NCI-H226 (cell line): ENCODE results near the gene CXCL16.
A peak's percentile ranks its signal among the peaks of the same experiment; 100 is the strongest.

ENCODE experiments used
- DNase-seq: peaks from one replicate; pipeline ENCODE4 v3.0.0-alpha.2; 2015

Gene CXCL16

GRCh38 chr17:4739122-4740024, at the start of gene CXCL16, which contains the start of gene ZMYND15:
CXCL16 (minus strand) TSS chr17:4739928; CDS start chr17:4739339, 589 bp downstream.
ZMYND15 (plus strand) TSS chr17:4739833; CDS start chr17:4740549, 716 bp downstream.
- DNase-seq, result peak; percentile 33

GRCh38 chr17:4788807-4789700, 49.3 kb upstream of the CXCL16 start, which contains the start of gene GLTPD2:
GLTPD2 (plus strand) TSS chr17:4788964; CDS start chr17:4789012, 48 bp downstream.
- no peak for DNase-seq

GRCh38 chr17:4788159-4788806, 48.6 kb upstream of the CXCL16 start:
- no peak for DNase-seq

GRCh38 chr17:4786516-4786915, 46.8 kb upstream of the CXCL16 start:
- DNase-seq, result no peak

GRCh38 chr17:4786106-4786511, 46.4 kb upstream of the CXCL16 start, which contains the start of gene VMO1:
VMO1 (minus strand) TSS chr17:4786364; CDS start chr17:4786352, 12 bp downstream.
- DNase-seq, result no peak

- DNase-seq, result no peak
Measured at GRCh38 chr17:4785311-4786105, 45.8 kb upstream of the CXCL16 start.

GRCh38 chr17:4782652-4783051, 42.9 kb upstream of the CXCL16 start:
- no peak for DNase-seq

- no peak for DNase-seq
Measured at GRCh38 chr17:4780325-4780955, 40.7 kb upstream of the CXCL16 start.

GRCh38 chr17:4777969-4778760, 38.4 kb upstream of the CXCL16 start:
- DNase-seq, result peak; percentile 61

- DNase-seq, result no peak
Measured at GRCh38 chr17:4772235-4772613, 32.5 kb upstream of the CXCL16 start.

GRCh38 chr17:4771519-4772234, 31.9 kb upstream of the CXCL16 start, which contains the start of gene TM4SF5:
TM4SF5 (plus strand) TSS chr17:4771886; CDS start chr17:4771923, 37 bp downstream.
- peak; percentile 61 for DNase-seq

- DNase-seq, result no peak
Measured at GRCh38 chr17:4769628-4770027, 29.9 kb upstream of the CXCL16 start.

GRCh38 chr17:4768298-4768697, 28.6 kb upstream of the CXCL16 start:
- DNase-seq, result no peak

GRCh38 chr17:4766723-4767122, 27.0 kb upstream of the CXCL16 start:
- no peak for DNase-seq

GRCh38 chr17:4766201-4766600, 26.5 kb upstream of the CXCL16 start:
- DNase-seq, result no peak

GRCh38 chr17:4764595-4764994, 24.9 kb upstream of the CXCL16 start:
- no peak for DNase-seq

GRCh38 chr17:4759776-4760236, 20.1 kb upstream of the CXCL16 start:
- no peak for DNase-seq

- DNase-seq, result no peak
Measured at GRCh38 chr17:4753392-4753791, 13.7 kb upstream of the CXCL16 start.

GRCh38 chr17:4751932-4752331, 12.2 kb upstream of the CXCL16 start:
- DNase-seq, result no peak

- DNase-seq, result no peak
Measured at GRCh38 chr17:4750606-4751005, 10.9 kb upstream of the CXCL16 start.
